Upper lobe of left lung (tissue), 4 donors: Measurements from ENCODE around the gene PSORS1C1.

Source experiments
- CTCF ChIP-seq, 6 experiments: fragments of 450-650 bp in 4 of 6; fragments of 200-600 bp in 2 of 6; sonication (generic) in 2 of 6; IDR thresholded peaks; one replicate each; pipeline ENCODE4 v1.5.1; 2016 to 2019; ENCODE audit warnings: antibody characterized with exemption in 6 of 6
- POLR2A ChIP-seq, 4 donors: fragments of 450-650 bp; IDR thresholded peaks; one replicate each; pipeline ENCODE4 v1.5.1; 2016 to 2017; ENCODE audit warnings: antibody characterized with exemption in 4 of 4, mild to moderate bottlenecking in 2 of 4
- POLR2AphosphoS5 ChIP-seq, 2 donors: sonication (generic); formaldehyde crosslinking; IDR thresholded peaks; one replicate each; pipeline ENCODE4 v1.5.1; 2017; ENCODE audit warnings: antibody characterized with exemption in 2 of 2

GRCh38 chr6:31122791-31123706 is 8.4 kb downstream of the PSORS1C1 start:
- TF ChIP-seq CTCF (IDR thresholded peaks at IDR 0.05): no peak
- no peak for TF ChIP-seq POLR2A (IDR thresholded peaks at IDR 0.05)
- no peak for TF ChIP-seq POLR2AphosphoS5 (IDR thresholded peaks at IDR 0.05)
